ENCODE results near the gene SLC7A7.
"Not testable (repeated sequence)": the region's sequence is repeated elsewhere in the genome, so short reads cannot be mapped to it uniquely, and the experiment has no call there.

SLC7A7 gene

DNA sequence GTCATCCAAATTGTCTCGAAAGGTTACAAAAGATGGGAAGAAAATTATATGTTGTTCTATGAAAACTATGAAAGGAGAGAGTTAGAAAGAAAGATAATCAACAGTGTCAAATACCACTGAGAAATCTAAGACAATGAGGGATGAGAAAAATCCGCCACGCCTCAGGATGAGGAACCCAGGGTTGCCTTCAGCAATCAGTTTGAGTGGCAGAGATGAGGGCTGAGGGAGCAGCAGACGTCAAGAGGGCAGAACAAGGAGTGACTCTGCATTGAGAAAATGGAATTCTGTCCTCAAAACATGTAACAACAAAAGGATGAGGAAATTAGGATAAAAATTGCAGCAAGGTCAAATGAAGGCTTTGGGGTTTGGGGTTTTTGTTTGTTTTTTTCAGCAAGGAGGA is 67.0 kb downstream of the SLC7A7 start:
- DNase-seq: no peak

GRCh38 chr14:22747769-22748168 is 67.5 kb downstream of the SLC7A7 start:
- no peak for DNase-seq

GRCh38 chr14:22740020-22740419 is 75.2 kb downstream of the SLC7A7 start:
- no peak for DNase-seq

GRCh38 chr14:22739423-22739822 is 75.8 kb downstream of the SLC7A7 start:
- DNase-seq: no peak

- DNase-seq: no peak
These were observed 78.2 kb downstream of the SLC7A7 start for GRCh38 chr14:22737052-22737451.

GRCh38 chr14:22736384-22736783 is 78.9 kb downstream of the SLC7A7 start:
- DNase-seq: not testable (repeated sequence)

DNA sequence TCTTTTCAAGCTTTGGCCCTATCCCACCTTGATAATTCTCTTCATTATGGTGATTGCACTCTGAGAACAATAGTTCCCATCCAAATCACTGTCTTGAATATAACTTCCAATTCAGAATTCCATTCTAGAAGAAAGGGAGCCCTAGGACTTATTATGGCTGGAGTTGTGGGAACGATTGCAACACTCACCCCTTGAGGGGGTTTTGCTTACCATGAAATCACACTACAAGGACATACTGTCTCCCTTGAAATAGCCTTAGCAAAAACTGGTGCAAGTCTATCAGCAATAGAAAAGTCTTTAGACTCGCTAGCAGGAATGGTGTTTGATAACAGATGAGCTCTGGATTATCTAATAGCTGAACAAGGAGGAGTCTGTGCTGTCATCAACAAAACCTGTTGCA is 80.1 kb downstream of the SLC7A7 start:
- DNase-seq: no peak

DNA sequence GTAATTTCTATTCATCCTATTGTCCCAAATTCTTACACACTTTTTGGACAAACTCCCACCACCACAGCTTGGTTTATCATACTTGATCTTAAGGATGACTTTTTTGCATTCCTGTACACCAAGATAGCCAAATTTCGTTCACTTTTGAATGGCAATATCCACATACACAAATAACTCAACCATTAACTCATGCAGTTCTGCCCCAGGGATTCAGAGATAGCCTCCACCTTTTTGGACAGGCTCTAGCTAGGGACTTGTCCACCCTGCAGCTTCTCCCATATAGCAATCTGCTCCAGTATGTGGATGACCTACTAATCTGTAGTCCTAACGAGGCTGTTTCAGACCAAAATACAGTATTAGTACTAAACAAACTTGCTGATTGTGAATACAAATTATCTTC is 81.4 kb downstream of the SLC7A7 start:
- no peak for DNase-seq

DNA sequence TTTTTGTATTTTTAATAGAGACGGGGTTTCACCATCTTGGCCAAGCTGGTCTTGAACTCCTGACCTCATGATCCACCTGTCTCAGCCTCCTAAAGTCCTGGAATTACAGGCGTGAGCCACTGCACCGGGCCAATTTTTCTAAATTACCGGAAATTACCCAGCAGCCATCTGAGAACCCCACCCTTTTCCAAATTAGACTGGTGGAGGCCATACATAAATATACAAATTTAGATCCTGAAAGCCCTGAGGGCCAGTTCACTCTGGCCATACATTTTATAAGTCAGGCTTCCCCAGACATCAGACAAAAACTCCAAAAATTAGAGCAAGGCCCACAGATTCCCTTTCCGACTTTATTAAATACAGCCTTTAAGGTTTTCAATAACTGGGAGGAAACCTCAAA is 83.2 kb downstream of the SLC7A7 start:
- DNase-seq: not testable (repeated sequence)

DNA sequence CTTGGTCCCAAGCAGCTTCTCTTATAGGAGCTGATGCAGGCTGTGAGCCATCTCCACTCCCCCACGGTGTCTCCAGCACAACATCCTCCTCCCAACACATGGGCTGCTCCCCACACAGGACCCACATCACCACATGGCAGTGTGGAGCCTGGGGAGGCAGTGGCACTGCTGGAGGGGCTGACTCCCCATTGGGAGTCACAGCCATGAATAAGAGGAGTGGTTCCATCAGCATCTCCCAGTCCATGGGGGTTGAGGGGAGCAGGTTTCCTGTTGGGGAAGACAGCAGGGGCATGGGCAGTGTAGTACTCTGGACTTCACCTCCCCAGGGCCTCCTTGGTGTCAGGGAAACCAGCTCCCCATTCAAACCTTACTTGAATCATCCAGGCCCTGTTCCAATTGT is 89.2 kb downstream of the SLC7A7 start:
- no peak for DNase-seq

GRCh38 chr14:22725374-22725773 is 89.9 kb downstream of the SLC7A7 start:
- not testable (repeated sequence) for DNase-seq

DNA sequence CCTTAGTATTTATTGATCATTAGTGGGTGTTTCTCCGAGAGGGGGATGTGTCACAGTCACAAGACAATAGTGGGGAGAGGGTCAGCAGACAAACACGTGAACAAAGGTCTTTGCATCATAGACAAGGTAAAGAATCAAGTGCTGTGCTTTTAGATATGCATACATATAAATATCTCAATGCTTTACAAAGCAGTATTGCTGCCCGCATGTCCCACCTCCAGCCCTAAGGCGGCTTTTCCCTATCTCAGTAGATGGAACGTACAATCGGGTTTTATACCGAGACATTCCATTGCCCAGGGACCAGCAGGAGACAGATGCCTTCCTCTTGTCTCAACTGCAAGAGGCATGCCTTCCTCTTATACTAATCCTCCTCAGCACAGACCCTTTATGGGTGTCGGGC is 90.4 kb downstream of the SLC7A7 start:
- DNase-seq: not testable (repeated sequence)

GRCh38 chr14:22723815-22724214 is 91.4 kb downstream of the SLC7A7 start:
- DNase-seq: no peak

All from SW 1271 (cell line).